Neutrophil (primary cell): ENCODE measurements around the gene ATP9B.

ENCODE experiments used
- H3K27ac ChIP-seq: fragments of 200-600 bp; sonication (generic); 2 replicates; pipeline ENCODE4 v1.5.1; 2016; ENCODE audit warnings: mild to moderate bottlenecking, moderate library complexity
- H3K27me3 ChIP-seq: fragments of 200-600 bp; sonication (generic); 2 replicates; pipeline ENCODE4 v1.6.0; 2016; ENCODE audit warnings: mild to moderate bottlenecking
- H3K36me3 ChIP-seq: fragments of 200-600 bp; sonication (generic); 2 replicates; pipeline ENCODE4 v1.5.1; 2017
- H3K4me1 ChIP-seq, 2 experiments: fragments of 200-600 bp in 1 of 2; sonication (generic) in 1 of 2; 1 replicate in 1 of 2; 2 replicates in 1 of 2; pipeline versions ENCODE4 v1.5.1 to v1.6.1; 2013 to 2016; ENCODE audit warnings: low read depth in 1 of 2, low read length in 1 of 2, mild to moderate bottlenecking in 1 of 2, moderate library complexity in 1 of 2; ENCODE audit not compliant: control insufficient read depth in 1 of 2, insufficient read depth in 1 of 2
- H3K4me3 ChIP-seq, 2 experiments: fragments of 200-600 bp in 1 of 2; sonication (generic) in 1 of 2; 1 replicate in 1 of 2; 2 replicates in 1 of 2; pipeline ENCODE4 v1.5.1; 2013 to 2016; ENCODE audit warnings: low read depth in 1 of 2, low read length in 1 of 2, mild to moderate bottlenecking in 1 of 2, moderate library complexity in 1 of 2
- H3K9me3 ChIP-seq: fragments of 200-600 bp; sonication (generic); 2 replicates; pipeline ENCODE4 v1.5.1; 2016
- TF ChIP-seq, protein P1 (sequence below): fragments of 200-600 bp; sonication (generic); IDR thresholded peaks from 2 replicates; pipeline ENCODE4 v1.5.1; 2016; ENCODE audit warnings: antibody characterized with exemption

Gene ATP9B

DNA sequence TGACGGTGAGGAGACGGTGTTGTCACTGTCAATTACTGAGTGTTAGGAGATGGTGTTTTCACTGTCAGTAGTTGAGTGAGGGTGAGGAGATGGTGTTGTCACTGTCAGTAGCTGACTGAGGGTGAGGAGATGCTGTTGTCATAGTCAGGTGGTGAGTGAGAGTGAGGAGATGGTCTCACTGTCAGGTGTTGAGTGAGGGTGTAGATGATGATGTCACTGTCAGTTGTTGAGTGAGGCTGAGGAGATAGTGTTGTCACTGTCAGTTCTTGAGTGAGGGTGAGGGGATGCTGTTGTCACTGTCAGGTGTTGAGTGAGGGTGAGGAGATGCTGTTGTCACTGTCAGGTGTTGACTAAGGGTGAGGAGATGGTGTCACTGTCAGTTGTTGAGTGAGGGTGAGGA, 3.4 kb upstream of the ATP9B start:
- H3K27ac ChIP-seq = no peak overlapping the region
- H3K27me3 ChIP-seq = peaks cover 38% of the 10 kb centered on the region
- H3K4me1 ChIP-seq = peaks cover 18 to 21% of the 10 kb centered on the region in 2 experiments
- H3K36me3 ChIP-seq = no peaks in the 10 kb centered on the region
- no peak overlapping the region for H3K4me3 ChIP-seq
- TF ChIP-seq, protein P1, sequence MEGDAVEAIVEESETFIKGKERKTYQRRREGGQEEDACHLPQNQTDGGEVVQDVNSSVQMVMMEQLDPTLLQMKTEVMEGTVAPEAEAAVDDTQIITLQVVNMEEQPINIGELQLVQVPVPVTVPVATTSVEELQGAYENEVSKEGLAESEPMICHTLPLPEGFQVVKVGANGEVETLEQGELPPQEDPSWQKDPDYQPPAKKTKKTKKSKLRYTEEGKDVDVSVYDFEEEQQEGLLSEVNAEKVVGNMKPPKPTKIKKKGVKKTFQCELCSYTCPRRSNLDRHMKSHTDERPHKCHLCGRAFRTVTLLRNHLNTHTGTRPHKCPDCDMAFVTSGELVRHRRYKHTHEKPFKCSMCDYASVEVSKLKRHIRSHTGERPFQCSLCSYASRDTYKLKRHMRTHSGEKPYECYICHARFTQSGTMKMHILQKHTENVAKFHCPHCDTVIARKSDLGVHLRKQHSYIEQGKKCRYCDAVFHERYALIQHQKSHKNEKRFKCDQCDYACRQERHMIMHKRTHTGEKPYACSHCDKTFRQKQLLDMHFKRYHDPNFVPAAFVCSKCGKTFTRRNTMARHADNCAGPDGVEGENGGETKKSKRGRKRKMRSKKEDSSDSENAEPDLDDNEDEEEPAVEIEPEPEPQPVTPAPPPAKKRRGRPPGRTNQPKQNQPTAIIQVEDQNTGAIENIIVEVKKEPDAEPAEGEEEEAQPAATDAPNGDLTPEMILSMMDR = no peak
- no peaks in the 10 kb centered on the region for H3K9me3 ChIP-seq

DNA sequence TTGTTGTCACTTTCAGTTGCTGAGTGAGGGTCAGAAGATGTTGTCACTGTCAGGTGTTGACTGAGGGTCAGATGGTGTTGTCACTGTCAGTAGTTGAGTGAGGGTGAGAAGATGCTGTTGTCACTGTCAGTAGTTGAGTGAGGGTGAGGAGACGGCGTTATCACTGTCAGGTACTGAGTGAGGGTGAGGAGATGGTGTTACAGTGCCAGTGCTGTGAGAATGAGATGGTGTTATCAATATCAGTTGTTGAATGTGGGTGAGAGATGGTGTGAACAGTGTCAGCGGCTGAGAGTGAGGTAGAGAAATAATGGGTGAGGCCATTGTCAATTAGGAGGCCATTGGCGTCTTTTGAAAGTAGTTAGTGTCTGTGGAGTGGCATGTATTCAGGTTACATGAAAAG, 1.6 kb upstream of the ATP9B start:
- no peak overlapping the region for H3K4me3 ChIP-seq
- H3K27ac ChIP-seq = no peak overlapping the region
- peaks cover 27 to 28% of the 10 kb centered on the region in 2 experiments for H3K4me1 ChIP-seq
- H3K27me3 ChIP-seq = peaks cover 31% of the 10 kb centered on the region
- H3K9me3 ChIP-seq = no peaks in the 10 kb centered on the region
- TF ChIP-seq, protein P1 = no peak
- H3K36me3 ChIP-seq = no peaks in the 10 kb centered on the region

DNA sequence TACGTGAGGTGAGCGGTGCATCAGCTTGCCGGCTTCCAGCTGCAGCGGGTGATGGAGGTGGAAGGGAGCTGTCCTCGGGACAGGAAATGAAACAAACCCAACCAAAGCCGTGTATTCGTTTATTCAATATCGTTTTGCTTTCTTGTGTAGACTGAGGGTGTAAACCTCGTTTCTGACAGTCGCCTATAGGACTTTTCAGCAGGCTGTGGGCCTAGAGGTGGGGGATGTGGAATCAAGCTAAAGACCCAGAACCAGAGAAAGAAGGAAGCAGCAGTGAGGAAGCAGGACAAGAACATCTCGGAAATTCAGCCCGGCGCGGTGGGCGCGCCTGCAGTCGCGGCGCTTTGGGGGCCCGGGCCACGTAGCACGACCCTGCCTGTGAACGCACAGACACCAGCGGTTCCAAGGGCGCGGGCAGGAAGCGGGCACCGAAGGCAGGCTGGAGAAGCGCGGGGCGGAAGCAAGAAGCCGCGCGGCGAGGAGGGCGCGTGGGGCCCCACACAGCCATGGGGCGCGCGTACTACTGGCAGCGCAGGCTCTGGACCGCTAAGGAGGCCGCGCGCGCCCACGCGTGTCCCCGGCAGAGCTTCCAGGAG, 755 bp upstream of the ATP9B start:
- H3K27me3 ChIP-seq = peaks cover 28% of the 10 kb centered on the region
- H3K36me3 ChIP-seq = no peaks in the 10 kb centered on the region
- peaks cover 27 to 28% of the 10 kb centered on the region in 2 experiments for H3K4me1 ChIP-seq
- H3K4me3 ChIP-seq = peak overlapping the region; percentile 72 to 82
- no peaks in the 10 kb centered on the region for H3K9me3 ChIP-seq
- TF ChIP-seq, protein P1 = no peak
- H3K27ac ChIP-seq = peak overlapping the region; percentile 82

DNA sequence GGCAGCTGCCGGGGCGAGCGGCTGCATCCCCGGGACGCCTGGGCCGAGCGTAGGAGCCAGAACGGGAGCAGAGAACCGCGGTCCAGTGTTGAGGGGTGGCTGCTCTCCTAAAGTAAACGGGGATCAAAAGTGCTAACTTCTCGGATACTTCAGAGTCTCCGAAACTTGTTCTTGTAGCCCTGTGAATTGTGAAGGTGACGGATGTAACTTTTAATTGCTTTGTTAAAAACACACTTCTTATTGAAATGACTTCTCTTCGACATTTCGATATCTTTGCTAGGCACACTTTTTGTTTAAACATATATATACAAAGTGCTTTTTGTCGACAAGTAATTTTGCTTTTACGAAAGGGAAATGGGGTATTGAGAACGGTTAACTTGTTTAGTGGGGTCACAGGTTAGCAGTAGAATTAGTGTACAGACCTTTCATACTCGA, 540 bp downstream of the ATP9B start:
- peak overlapping the region; percentile 72 to 82 for H3K4me3 ChIP-seq
- H3K27ac ChIP-seq = peak overlapping the region; percentile 82
- H3K36me3 ChIP-seq = no peaks in the 10 kb centered on the region
- TF ChIP-seq, protein P1 = no peak
- no peaks in the 10 kb centered on the region for H3K9me3 ChIP-seq
- peaks cover 27 to 28% of the 10 kb centered on the region in 2 experiments for H3K4me1 ChIP-seq
- peaks cover 28% of the 10 kb centered on the region for H3K27me3 ChIP-seq

DNA sequence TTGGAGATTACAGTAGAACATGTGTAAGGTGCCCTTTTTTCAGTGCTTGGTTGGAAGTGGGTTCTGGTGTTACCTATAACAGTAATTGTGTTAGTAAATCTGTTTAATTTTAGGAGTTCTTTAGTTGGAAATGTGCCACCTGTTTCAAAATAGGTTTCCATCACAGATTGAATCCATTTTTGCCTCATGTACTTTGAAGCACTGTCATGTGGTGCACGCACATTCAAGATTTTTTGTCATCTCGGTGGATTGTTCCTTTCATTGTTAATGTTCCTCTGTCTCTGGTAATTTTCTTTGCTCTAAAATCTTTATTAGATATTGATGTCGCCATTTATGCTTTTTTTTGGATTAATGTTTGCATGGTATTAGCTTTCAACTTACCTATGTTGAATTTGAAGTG, 1.3 kb downstream of the ATP9B start:
- H3K9me3 ChIP-seq = no peaks in the 10 kb centered on the region
- peaks cover 27 to 28% of the 10 kb centered on the region in 2 experiments for H3K4me1 ChIP-seq
- H3K27me3 ChIP-seq = peaks cover 27% of the 10 kb centered on the region
- TF ChIP-seq, protein P1 = no peak
- H3K4me3 ChIP-seq = peak overlapping the region in 1 of 2 experiments; percentile 82
- no peaks in the 10 kb centered on the region for H3K36me3 ChIP-seq
- H3K27ac ChIP-seq = peak overlapping the region; percentile 82
